GM06990 (cell line): Measurements from ENCODE around the gene NCBP3.

Source experiments
- DNase-seq: peaks from one replicate; pipeline ENCODE4 v3.0.0-alpha.2; 2011; ENCODE audit not compliant: insufficient read length; ENCODE audit errors: extremely low read depth
- H3K27me3 ChIP-seq: replicated peaks from 2 replicates; pipeline ENCODE4 v1.6.0; 2011; ENCODE audit warnings: low read length; ENCODE audit not compliant: control insufficient read depth, insufficient read depth
- H3K36me3 ChIP-seq: 2 replicates; pipeline ENCODE4 v1.5.1; 2011; ENCODE audit warnings: low read length; ENCODE audit not compliant: control insufficient read depth, insufficient read depth
- H3K4me3 ChIP-seq: replicated peaks from 2 replicates; pipeline ENCODE4 v1.5.1; 2011; ENCODE audit warnings: low read depth, mild to moderate bottlenecking, control low read depth, low read length
- CTCF ChIP-seq: IDR thresholded peaks from 2 replicates; pipeline ENCODE4 v1.5.1; 2011; ENCODE audit warnings: low read length, control low read depth, mild to moderate bottlenecking, inconsistent platforms; ENCODE audit not compliant: insufficient read depth, poor library complexity, severe bottlenecking

The NCBP3 gene

GRCh38 chr17:3773966-3774365 lies 72.1 kb downstream of the NCBP3 start:
- no peak overlapping the region for H3K4me3 ChIP-seq
- no peaks in the 10 kb centered on the region for H3K27me3 ChIP-seq
- H3K36me3 ChIP-seq, result no peaks in the 10 kb centered on the region
- no peak for TF ChIP-seq CTCF
- DNase-seq, result no peak

GRCh38 chr17:3773511-3773910 lies 72.5 kb downstream of the NCBP3 start:
- no peak overlapping the region for H3K4me3 ChIP-seq
- DNase-seq, result no peak
- TF ChIP-seq CTCF, result no peak
- H3K27me3 ChIP-seq, result no peaks in the 10 kb centered on the region
- no peaks in the 10 kb centered on the region for H3K36me3 ChIP-seq

GRCh38 chr17:3772764-3773163 lies 73.3 kb downstream of the NCBP3 start:
- DNase-seq, result no peak
- no peak for TF ChIP-seq CTCF
- no peaks in the 10 kb centered on the region for H3K27me3 ChIP-seq
- H3K4me3 ChIP-seq, result no peak overlapping the region
- H3K36me3 ChIP-seq, result no peaks in the 10 kb centered on the region

DNA sequence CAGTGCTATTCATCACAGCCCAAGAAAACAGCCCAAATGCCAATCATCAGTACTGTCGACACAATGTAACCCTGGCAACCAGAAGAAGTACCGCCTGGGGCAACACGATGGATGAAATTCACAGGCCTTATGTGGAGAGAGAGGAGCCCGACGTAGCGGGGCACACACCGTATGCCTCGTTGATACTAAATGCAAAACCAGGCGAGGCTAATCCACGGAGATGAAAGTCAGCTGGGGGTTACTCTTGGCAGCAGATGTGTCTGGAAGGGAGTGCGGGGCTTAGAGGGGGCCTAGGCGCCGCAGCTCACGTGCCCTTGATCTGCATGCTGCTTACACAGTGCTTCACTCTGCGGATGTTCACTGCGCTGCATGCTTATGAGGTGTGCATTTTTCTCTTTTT lies 74.9 kb downstream of the NCBP3 start:
- no peaks in the 10 kb centered on the region for H3K27me3 ChIP-seq
- no peak for DNase-seq
- no peak for TF ChIP-seq CTCF
- no peaks in the 10 kb centered on the region for H3K36me3 ChIP-seq
- H3K4me3 ChIP-seq, result no peak overlapping the region

- TF ChIP-seq CTCF, result no peak
- peak; percentile 54 for DNase-seq
- H3K27me3 ChIP-seq, result no peaks in the 10 kb centered on the region
- H3K36me3 ChIP-seq, result no peaks in the 10 kb centered on the region
- no peak overlapping the region for H3K4me3 ChIP-seq
Observed at GRCh38 chr17:3770466-3770865, 75.6 kb downstream of the NCBP3 start.

GRCh38 chr17:3768769-3769168 lies 77.3 kb downstream of the NCBP3 start:
- H3K4me3 ChIP-seq, result no peak overlapping the region
- TF ChIP-seq CTCF, result no peak
- no peaks in the 10 kb centered on the region for H3K27me3 ChIP-seq
- DNase-seq, result no peak
- H3K36me3 ChIP-seq, result no peaks in the 10 kb centered on the region
